COLO668 (cell line): ENCODE data around the gene SASH1.

Experiments used
- DNase-seq: peaks from one replicate; lab custom pipeline; 2025; ENCODE audit not compliant: unreplicated experiment; lab: John Stamatoyannopoulos, UW

Gene SASH1

GRCh38 chr6:148342350-148343046 lies at the start of gene SASH1:
Gene SASH1, plus strand, starts transcription at chr6:148342838. Its CDS starts 230 bp downstream, at chr6:148343068.
- DNase-seq: peak; percentile 48

DNA sequence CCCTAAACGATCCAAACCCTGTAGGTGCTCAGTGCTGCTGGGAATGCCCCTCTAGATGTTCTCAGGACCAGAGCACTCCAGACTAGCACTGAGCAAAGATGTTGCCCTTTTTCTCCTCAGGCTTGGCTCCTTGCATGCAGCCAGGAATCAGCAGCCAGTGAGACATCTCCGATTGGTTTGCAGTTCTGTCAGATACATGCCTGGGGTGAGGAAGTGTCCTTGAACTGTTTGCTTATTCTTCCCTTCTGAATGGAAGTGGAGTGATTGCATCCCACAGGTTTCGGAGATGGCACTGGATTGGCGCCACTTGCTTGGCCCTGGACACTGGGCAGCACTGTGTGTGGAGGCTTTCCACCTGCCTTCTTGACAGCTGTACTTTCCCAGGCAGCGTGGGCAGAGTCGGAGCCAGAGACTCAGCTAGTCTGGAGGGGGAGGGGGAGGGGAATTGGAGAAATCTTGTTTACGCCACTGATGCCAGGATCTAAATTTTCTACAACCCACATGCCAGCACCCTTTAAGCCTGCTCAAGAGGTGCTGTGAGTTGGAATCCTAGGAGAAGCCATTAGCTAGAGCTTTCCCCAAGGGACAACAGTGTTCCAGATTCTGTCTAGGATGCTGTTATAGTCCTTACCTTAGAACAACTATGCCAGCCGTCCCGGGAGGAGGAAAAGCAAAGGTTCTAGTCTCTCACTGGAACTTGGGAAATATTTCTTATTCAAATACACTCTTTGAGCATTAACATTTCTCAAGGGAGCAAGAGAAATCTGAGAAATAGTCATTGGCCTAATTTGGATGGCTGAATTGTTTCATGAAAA lies 49.2 kb upstream of the SASH1 start:
- DNase-seq: no peak

DNA sequence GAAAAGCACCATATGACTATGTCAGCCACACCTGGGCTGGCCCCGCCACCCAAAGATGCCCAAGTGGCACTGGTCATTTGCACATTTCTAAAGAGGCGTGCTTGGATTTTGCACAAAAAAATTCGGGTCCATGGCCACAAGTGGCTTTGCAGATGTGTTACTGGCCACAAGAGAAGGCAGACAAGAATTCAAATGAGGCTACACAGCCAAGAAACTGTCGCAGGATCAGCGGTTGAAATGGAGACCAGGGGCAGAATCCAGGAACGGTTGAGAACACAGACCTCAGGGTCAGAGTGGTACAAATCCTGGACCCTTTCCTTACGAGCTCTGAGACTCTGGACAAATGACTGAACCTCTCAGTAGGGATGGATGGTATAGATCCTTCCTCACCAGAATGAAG lies 48.6 kb upstream of the SASH1 start:
- DNase-seq: no peak

DNA sequence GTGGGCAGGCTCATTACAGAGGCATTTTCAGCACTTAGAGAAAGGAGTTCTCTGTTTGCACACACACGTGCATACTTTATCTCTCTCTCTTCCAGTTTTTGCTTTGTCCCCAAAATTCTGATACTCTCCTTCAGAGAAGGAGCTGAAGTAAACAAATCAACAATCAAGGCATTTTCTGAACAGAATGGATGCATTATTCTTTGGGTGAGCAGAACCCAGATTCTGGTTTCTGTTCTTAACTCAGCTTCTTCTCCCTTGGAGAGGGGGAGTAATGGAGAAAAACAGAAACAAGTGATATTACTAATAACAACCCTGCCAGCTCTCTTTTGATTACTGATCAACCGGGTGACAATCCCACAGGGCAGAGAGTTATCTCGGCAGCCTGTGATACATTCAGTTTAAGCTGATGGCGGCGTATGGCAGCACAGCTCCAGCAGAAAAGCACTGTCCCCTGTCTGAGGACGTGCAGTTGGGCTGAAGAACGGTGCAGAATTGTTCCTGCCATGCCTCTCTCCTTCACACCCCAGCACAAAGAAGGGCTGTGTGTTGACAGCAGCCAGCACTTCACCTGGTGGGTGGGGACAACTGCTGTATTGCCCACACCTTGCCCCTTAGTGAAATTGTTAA lies 47.3 kb upstream of the SASH1 start:
- no peak for DNase-seq

DNA sequence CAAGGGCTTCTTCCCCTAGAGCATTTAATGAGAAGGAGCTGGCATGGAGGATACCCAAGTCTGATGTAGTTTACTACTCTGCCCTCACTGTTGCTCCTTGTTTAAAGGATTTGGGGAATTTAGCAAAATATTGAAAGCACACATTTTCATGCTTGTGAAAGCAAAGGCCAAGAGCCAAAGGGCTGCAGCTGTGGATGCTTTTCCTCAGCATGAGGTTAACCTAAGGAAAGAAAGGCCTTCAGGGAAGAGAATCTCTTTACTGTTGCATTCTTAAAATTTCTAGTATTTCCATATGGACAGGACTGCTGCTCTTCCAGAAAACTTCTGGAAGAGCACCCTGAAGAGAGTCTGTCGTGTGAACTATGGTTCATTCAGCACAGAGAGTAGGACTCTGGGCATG lies 45.9 kb upstream of the SASH1 start:
- DNase-seq: no peak

- DNase-seq: no peak
Measured at GRCh38 chr6:148298683-148299082, 44.0 kb upstream of the SASH1 start.

DNA sequence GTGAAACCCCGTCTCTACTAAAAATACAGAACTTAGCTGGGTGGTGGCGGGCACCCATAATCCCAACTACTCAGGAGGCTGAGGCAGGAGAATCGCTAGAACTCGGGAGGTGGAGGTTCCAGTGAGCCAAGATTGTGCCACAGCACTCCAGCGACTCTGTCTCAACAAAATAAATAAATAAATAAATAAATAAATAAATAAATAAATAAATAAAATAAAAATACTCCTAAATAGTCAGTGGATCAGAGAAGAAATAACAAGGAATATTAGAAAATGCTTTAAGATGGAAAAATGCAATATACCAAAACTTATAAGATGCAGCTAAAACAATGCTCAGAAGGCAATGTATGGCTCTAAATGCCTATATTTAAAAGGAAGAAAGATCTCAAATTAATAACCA lies 39.0 kb upstream of the SASH1 start:
- no peak for DNase-seq

- no peak for DNase-seq
Measured at GRCh38 chr6:148304976-148305375, 37.7 kb upstream of the SASH1 start.

- no peak for DNase-seq
Measured at GRCh38 chr6:148306286-148306685, 36.4 kb upstream of the SASH1 start.

- DNase-seq: no peak
Measured at GRCh38 chr6:148307405-148307804, 35.2 kb upstream of the SASH1 start.

- DNase-seq: no peak
Measured at GRCh38 chr6:148309301-148309700, 33.3 kb upstream of the SASH1 start.

DNA sequence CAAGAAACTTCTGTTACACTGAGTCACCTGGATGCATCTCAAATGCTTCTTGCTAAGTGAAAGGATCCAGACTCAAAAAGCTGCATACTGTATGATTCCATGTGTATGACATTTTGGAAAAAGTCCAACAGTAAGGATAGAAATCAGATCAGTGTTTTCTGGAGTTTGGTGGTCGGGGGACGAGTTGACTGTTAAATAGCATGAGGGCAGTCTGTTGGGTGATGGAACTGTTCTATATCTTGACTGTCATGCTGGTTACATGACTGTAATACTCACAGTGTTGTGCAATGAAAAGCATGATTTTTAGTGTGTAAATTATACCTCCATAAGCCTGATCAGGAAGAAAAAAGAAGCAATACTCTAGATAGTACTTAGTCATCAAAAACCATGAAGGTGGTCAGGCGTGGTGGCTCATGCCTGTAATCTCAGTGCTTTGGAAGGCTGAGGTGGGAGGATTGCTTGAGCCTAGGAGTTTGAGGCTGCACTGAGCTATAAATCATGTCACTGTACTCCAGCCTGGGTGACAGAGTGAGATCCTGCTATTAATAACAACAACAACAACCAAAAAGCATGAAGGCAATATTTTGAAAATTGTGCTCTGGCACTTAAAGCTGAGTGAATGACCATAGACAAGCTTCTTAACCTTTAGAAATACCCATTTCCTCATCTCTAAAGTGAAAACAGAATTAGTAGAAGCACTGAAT lies 30.5 kb upstream of the SASH1 start:
- no peak for DNase-seq

DNA sequence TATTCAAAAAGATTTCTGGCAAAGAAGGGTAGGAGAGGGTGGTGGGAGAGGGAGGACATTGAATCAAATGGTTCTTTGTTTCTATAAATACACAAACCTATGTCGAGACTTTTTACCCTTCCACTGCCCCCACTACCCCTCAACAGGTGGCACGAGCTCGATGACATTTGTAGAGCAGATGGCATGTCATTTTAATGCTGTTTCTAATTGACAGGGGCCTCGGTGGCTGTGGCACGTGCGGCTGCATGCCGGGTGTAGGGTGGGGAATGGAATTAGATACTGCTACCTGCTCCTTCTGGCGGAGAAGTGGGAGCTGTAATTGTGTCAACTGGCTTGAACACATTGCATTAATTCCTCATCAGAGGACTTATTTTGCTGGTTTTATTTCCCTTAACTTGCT lies 29.1 kb upstream of the SASH1 start:
- DNase-seq: no peak

GRCh38 chr6:148316308-148316707 lies 26.3 kb upstream of the SASH1 start:
- no peak for DNase-seq

GRCh38 chr6:148317051-148317450 lies 25.6 kb upstream of the SASH1 start:
- DNase-seq: no peak

GRCh38 chr6:148317739-148318138 lies 24.9 kb upstream of the SASH1 start:
- DNase-seq: no peak

DNA sequence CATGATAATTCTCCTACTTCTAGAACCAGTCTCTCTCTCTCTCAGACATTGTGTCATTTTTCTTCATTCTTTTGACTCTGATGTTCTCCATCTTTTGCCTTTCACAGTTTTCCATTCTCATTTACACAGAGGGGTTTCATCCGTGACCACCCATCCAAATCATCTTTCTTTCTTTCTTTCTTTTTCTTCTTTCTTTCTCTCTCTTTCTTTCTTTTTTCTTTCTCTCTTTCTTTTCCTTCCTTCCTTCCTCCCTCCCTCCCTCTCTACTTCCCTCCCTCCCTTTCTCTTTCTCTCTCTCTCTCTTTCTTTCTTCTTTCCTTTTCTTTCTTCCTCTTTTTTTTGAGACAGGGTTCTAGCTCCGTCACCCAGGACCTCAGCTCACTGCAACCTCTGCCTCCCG lies 19.9 kb upstream of the SASH1 start:
- DNase-seq: no peak

- DNase-seq: no peak
Measured at GRCh38 chr6:148323344-148323743, 19.3 kb upstream of the SASH1 start.

- DNase-seq: no peak
Measured at GRCh38 chr6:148324297-148324985, 18.2 kb upstream of the SASH1 start.

DNA sequence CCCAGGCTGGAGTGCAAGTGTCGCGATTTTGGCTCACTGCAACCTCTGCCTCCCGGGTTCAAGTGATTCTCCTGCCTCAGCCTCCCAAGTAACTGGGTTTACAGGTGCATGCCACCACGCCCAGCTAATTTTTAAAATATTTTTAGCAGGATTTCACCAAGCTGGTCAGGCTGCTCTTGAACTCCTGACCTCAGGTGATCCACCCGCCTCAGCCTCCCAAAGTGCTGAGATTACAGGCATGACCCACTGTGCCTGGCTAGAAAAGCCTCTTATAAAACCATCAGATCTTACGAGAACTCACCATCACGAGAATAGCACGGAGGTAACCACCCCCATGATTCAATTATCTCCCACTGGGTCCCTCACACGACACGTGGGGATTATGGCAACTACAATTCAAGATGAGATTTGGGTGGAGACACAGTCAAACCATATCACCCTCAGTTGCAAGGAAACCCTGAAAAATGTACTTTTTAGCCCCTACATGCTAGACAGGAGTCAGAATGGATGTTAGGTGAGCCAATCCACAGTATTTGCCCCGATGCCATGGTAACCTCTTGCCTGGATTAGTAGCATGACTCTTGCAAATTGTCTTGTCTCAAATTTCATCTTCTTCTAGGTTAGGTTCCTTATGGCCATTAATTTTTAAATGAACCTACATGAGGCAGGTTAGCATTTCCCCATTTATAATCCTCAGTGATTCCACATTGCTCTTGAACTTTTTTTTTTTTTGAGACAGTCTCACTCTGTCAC lies 17.1 kb upstream of the SASH1 start:
- no peak for DNase-seq
